Measurements from ENCODE around the gene MFN2. TPM values are rescaled to one million over a fixed set of nuclear protein-coding genes. Genes with fewer than 3 reads are reported as not detected.

The MFN2 gene
- total and polyA plus RNA-seq, 2 of the 8 experiments (the other 6 are each of a cell fraction or from before 2014, with no cell fraction given) = 34.0 to 62.5 TPM

GRCh38 chr1:11967028-11967547, 13.2 kb upstream of the MFN2 start:
- H2BK20ac ChIP-seq (ENCODE audit: low read length) = no peak overlapping the region
- no peak overlapping the region for H3K23ac ChIP-seq (ENCODE audit: insufficient read length)
- FAIRE-seq (peak; percentile 94), DNase-seq (ENCODE audit: low read depth in 1 of 2, low spot score in 2 of 2) (peak; percentile 64 to 76)
- POLR2A ChIA-PET (ENCODE audit: partially characterized antibody) = interaction anchor here (0.5 to 15.6 kb wide), 12 partner anchors 13 to 914 kb away, joined by 3 to 220 read pairs (median 3); partner anchors contain the start of gene MFN2
- H4K8ac ChIP-seq (ENCODE audit: extremely low read depth, insufficient read depth, low read length) = no peak overlapping the region
- no peak overlapping the region for H3K14ac ChIP-seq (ENCODE audit: insufficient read length)
- no peaks in the 10 kb centered on the region for H3K79me1 ChIP-seq (ENCODE audit: low read depth, low read length)
- H3K36me3 ChIP-seq (ENCODE audit: control insufficient read depth in 2 of 4, insufficient read depth in 4 of 4, low read length in 3 of 4) = peaks cover 0 to 13% (median 7%) of the 10 kb centered on the region in 4 experiments; a peak in 4 of 8 replicates
- H3K9me3 ChIP-seq (ENCODE audit: insufficient read depth in 2 of 2, low read depth in 1 of 2, low read length in 1 of 2) = no peaks in the 10 kb centered on the region
- no peak overlapping the region for H3K27ac ChIP-seq (ENCODE audit: low read depth, low read length)
- no peak overlapping the region for H2BK15ac ChIP-seq (ENCODE audit: low read length)
- H3K23me2 ChIP-seq (ENCODE audit: low read depth, low read length) = no peaks in the 10 kb centered on the region
- no peaks in the 10 kb centered on the region for H3K27me3 ChIP-seq (replicated peaks in 1 of 4; ENCODE audit: control insufficient read depth in 3 of 4, extremely low read depth in 1 of 4, insufficient read depth in 3 of 4, low read length in 3 of 4)
- no peak overlapping the region for H3K4me2 ChIP-seq (ENCODE audit: insufficient read depth in 1 of 2, low read depth in 2 of 2, low read length in 2 of 2)
- no peak overlapping the region for H4K91ac ChIP-seq (replicated peaks; ENCODE audit: insufficient read length, low read length)
- peaks cover 1 to 7% of the 10 kb centered on the region in 2 experiments for H4K20me1 ChIP-seq (replicated peaks in 1 of 2; ENCODE audit: control insufficient read depth in 1 of 2, insufficient read depth in 2 of 2, low read length in 2 of 2)
- H3K4me1 ChIP-seq (replicated peaks in 1 of 4; ENCODE audit: control insufficient read depth in 3 of 4, insufficient read depth in 4 of 4, low read length in 3 of 4) = no peaks in the 10 kb centered on the region
- no peak overlapping the region for H3K9ac ChIP-seq (replicated peaks in 1 of 4; ENCODE audit: extremely low read depth in 1 of 4, low read depth in 3 of 4, low read length in 3 of 4)
- no peaks in the 10 kb centered on the region for H3K79me2 ChIP-seq (ENCODE audit: control insufficient read depth in 1 of 2, insufficient read depth in 2 of 2, low read length in 2 of 2)
- H4K5ac ChIP-seq (ENCODE audit: insufficient read length, low read depth, low read length) = no peak overlapping the region
- H2BK12ac ChIP-seq (ENCODE audit: low read depth, low read length) = no peak overlapping the region
- no peak overlapping the region; the same call in 1 of the 2 replicates for H2BK5ac ChIP-seq (ENCODE audit: low read depth, low read length)
- no peak overlapping the region for H2BK120ac ChIP-seq (replicated peaks; ENCODE audit: low read depth, low read length)
- no peak overlapping the region for H3K4ac ChIP-seq (replicated peaks; ENCODE audit: insufficient read length, low read depth, low read length)
- CTCF ChIA-PET (ENCODE audit: partially characterized antibody) = interaction anchor here (0.6 to 4.4 kb wide), 57 partner anchors 9 to 314 kb away, joined by 3 to 32 read pairs (median 4); partner anchors contain the start of genes AGTRAP, MFN2, NPPA and PLOD1
- H3K18ac ChIP-seq (ENCODE audit: extremely low read depth, low read length) = no peak overlapping the region
- H2AK5ac ChIP-seq (ENCODE audit: low read depth, low read length) = no peak overlapping the region
- H3K4me3 ChIP-seq (ENCODE audit: extremely low read depth in 1 of 4, insufficient read depth in 2 of 4, low read depth in 3 of 4, low read length in 4 of 4) = no peak overlapping the region
- H3K56ac ChIP-seq (replicated peaks; ENCODE audit: insufficient read length, low read depth, low read length) = no peak overlapping the region
- H2AFZ ChIP-seq (ENCODE audit: low read length) = no peak overlapping the region
- WGBS, 2 experiments (ENCODE audit: extremely low coverage in 1 of 2, insufficient coverage in 1 of 2, insufficient read length in 1 of 2, insufficient replicate concordance in 2 of 2, low coverage in 1 of 2, low lambda C conversion rate in 2 of 2, missing lambda C conversion rate in 1 of 2) = 61% methylated on average over 6 of the region's 6 CpGs; no CpG with 5 or more reads in 1 of the 2 experiments
- TF ChIP-seq, protein P1, sequence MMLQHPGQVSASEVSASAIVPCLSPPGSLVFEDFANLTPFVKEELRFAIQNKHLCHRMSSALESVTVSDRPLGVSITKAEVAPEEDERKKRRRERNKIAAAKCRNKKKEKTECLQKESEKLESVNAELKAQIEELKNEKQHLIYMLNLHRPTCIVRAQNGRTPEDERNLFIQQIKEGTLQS (IDR thresholded peaks at IDR 0.05; ENCODE audit: insufficient read depth, low read depth, low read length) = no peak
- TF ChIP-seq SP4 (IDR thresholded peaks at IDR 0.05; ENCODE audit: low read length) (no peak), HDAC6 (IDR thresholded peaks at IDR 0.05; ENCODE audit: low read depth, low read length) (no peak), RAD21 (IDR thresholded peaks at IDR 0.05 in 1 of 2, conservative IDR thresholded peaks at IDR 0.05 in 1 of 2; ENCODE audit: low read depth in 2 of 2, low read length in 2 of 2) (peak; percentile 95), CHD2 (IDR thresholded peaks at IDR 0.05; ENCODE audit: low read length) (no peak), POLR2A (IDR thresholded peaks at IDR 0.05; ENCODE audit: control extremely low read depth in 1 of 2, low read depth in 2 of 2, low read length in 2 of 2) (no peak), E2F6 (IDR thresholded peaks at IDR 0.05) (no peak), SAP30 (IDR thresholded peaks at IDR 0.05; ENCODE audit: insufficient read depth, insufficient replicate concordance, low read length) (no peak), SP2 (IDR thresholded peaks at IDR 0.05; ENCODE audit: low read length) (no peak), JUND (IDR thresholded peaks at IDR 0.05; ENCODE audit: low read length) (no peak), TCF12 (IDR thresholded peaks at IDR 0.05; ENCODE audit: low read depth, low read length) (0 out of 2 replicates have a peak, but pooled peaks have one; percentile 44), CHD1 (IDR thresholded peaks at IDR 0.05; ENCODE audit: low read depth, low read length) (no peak), SUZ12 (IDR thresholded peaks at IDR 0.05; ENCODE audit: low read length) (no peak)

Data from H1 (cell line).